ENCODE measurements around the gene KAT5. TPM values are rescaled to one million over a fixed set of nuclear protein-coding genes. Genes with fewer than 3 reads are reported as not detected.
"Not testable (repeated sequence)": the region's sequence is repeated elsewhere in the genome, so short reads cannot be mapped to it uniquely, and the experiment has no call there.

KAT5 gene
- total RNA-seq, 1 donor from 2014 or later: 47.0 TPM

DNA sequence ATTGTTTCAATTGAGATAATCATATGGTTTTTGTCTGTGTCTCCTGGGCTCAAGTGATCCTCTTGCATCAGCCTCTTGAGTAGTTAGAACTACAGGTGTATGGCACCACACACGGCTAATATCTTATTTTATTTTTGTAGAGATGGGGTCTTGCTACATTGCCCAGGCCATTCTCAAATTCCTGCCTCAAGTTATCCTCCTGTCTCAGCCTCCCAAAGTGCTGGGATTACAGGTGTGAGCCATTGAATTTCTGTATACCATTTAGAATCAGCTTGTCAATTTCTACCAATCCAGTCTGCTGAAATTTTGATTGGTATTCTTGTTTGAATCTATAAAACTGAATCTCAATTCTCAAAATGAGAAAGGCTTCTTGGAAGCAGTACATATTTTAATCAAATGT is 10.4 kb upstream of the KAT5 start:
- peaks cover 9% of the 10 kb centered on the region for H3K4me1 ChIP-seq
- DNase-seq: no peak
- no peak overlapping the region for H3K27ac ChIP-seq (replicated peaks)
- no peaks in the 10 kb centered on the region for H3K27me3 ChIP-seq (ENCODE audit: low read depth)
- no peak overlapping the region for H3K4me3 ChIP-seq
- no peaks in the 10 kb centered on the region for H3K36me3 ChIP-seq
- TF ChIP-seq, protein P1, sequence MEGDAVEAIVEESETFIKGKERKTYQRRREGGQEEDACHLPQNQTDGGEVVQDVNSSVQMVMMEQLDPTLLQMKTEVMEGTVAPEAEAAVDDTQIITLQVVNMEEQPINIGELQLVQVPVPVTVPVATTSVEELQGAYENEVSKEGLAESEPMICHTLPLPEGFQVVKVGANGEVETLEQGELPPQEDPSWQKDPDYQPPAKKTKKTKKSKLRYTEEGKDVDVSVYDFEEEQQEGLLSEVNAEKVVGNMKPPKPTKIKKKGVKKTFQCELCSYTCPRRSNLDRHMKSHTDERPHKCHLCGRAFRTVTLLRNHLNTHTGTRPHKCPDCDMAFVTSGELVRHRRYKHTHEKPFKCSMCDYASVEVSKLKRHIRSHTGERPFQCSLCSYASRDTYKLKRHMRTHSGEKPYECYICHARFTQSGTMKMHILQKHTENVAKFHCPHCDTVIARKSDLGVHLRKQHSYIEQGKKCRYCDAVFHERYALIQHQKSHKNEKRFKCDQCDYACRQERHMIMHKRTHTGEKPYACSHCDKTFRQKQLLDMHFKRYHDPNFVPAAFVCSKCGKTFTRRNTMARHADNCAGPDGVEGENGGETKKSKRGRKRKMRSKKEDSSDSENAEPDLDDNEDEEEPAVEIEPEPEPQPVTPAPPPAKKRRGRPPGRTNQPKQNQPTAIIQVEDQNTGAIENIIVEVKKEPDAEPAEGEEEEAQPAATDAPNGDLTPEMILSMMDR (IDR thresholded peaks at IDR 0.05; ENCODE audit: borderline replicate concordance): no peak
- no peaks in the 10 kb centered on the region for H3K9me3 ChIP-seq (replicated peaks)
- intact Hi-C loops (cut with micrococcal nuclease): no loop called here

DNA sequence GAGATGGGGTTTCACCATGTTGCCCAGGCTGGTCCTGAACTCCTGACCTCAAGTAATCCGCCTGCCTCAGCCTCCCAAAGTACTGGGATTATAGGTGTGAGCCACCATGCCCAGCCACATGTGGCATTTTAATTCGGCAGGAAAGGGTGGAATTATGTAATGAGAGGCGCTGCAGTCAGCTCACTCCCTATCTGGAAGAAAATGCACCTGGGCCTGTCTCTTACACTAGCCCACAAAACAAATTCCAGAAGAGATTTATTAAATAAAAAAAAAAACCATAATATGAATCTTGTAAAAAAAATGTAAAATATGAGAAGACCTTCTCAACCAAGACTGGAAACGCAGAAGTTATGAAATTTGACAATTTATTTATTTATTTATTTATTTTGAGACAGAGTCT is 8.2 kb upstream of the KAT5 start:
- intact Hi-C loops (cut with micrococcal nuclease): no loop called here
- Histone ChIP-seq H3K9me3 (replicated peaks) (no peaks in the 10 kb centered on the region), H3K4me1 (peaks cover 3% of the 10 kb centered on the region), H3K27me3 (ENCODE audit: low read depth) (no peaks in the 10 kb centered on the region), H3K27ac (replicated peaks) (no peak overlapping the region), H3K36me3 (no peaks in the 10 kb centered on the region), H3K4me3 (no peak overlapping the region)
- TF ChIP-seq, protein P1 (IDR thresholded peaks at IDR 0.05; ENCODE audit: borderline replicate concordance): no peak
- DNase-seq: no peak

DNA sequence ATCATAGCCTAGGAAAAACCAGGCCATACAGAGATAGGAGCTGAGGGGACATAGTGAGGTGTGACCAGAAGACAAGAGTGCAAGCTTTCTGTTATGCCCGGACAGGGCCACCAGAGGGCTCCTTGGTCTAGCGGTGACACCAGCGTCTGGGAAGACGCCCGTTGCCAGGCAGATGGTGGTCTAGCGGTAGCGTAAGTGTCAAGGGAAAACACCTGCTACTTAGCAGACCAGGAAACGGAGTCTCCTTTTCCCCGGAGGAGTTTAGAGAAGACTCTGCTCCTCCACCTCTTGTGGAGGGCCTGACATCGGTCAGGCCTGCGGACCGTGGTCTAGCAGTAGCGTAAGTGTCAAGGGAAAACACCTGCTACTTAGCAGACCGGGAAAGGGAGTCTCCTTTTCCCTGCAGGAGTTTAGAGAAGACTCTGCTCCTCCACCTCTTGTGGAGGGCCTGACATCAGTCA is 5.7 kb upstream of the KAT5 start:
- H3K27ac ChIP-seq (replicated peaks); H3K36me3 ChIP-seq; H3K9me3 ChIP-seq (replicated peaks); H3K27me3 ChIP-seq (ENCODE audit: low read depth); intact Hi-C loops (cut with micrococcal nuclease): not testable (repeated sequence)
- peak; percentile 78 for DNase-seq
- TF ChIP-seq, protein P1 (IDR thresholded peaks at IDR 0.05; ENCODE audit: borderline replicate concordance): peak; percentile 85
- peak overlapping the region; percentile 48 for H3K4me3 ChIP-seq
- peaks cover 15% of the 10 kb centered on the region for H3K4me1 ChIP-seq

DNA sequence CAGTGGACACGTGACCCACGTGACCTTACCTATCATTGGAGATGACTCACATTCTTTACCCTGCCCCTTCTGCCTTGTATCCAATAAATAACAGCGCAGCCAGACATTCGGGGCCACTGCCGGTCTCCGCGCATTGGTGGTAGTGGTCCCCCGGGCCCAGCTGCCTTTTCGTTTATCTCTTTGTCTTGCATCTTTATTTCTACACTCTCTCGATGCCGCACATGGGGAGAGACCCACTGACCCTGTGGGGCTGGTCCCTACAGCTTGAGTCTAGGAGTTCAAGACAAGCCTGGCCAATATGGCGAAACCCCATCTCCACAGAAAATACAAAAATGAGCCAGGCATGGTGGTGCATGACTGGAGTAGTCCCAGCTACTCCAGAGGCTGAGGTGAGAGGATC is 5.0 kb upstream of the KAT5 start:
- H3K4me3 ChIP-seq; DNase-seq; H3K27me3 ChIP-seq (ENCODE audit: low read depth); H3K9me3 ChIP-seq (replicated peaks); intact Hi-C loops (cut with micrococcal nuclease); H3K27ac ChIP-seq (replicated peaks); H3K36me3 ChIP-seq: not testable (repeated sequence)
- peaks cover 17% of the 10 kb centered on the region for H3K4me1 ChIP-seq

DNA sequence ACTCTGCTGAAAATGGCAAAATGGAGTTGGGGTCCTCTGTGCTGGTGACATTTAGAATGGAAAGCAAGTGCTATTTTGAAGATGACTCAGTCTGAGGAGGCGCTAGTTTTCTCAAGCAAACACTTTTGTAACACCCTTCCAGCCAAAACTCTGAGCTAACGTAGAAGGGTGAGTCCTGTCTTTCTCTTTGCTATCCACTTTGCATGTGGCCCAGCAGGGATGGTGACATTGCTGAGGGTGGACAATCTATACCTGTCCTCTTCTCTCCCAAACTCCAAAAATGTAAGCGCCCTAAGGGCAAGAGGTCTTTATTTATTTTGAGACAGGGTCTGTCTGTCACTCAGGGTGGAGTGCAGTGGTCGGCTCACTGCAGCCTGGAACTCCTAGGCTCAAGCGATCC is 3.6 kb upstream of the KAT5 start:
- Histone ChIP-seq H3K4me3 (no peak overlapping the region), H3K4me1 (peaks cover 31% of the 10 kb centered on the region), H3K27ac (replicated peaks) (no peak overlapping the region), H3K27me3 (ENCODE audit: low read depth) (no peaks in the 10 kb centered on the region), H3K9me3 (replicated peaks) (no peaks in the 10 kb centered on the region), H3K36me3 (peaks cover 5% of the 10 kb centered on the region)
- TF ChIP-seq, protein P1 (IDR thresholded peaks at IDR 0.05; ENCODE audit: borderline replicate concordance): no peak
- no peak for DNase-seq
- intact Hi-C loops (cut with micrococcal nuclease): no loop called here

DNA sequence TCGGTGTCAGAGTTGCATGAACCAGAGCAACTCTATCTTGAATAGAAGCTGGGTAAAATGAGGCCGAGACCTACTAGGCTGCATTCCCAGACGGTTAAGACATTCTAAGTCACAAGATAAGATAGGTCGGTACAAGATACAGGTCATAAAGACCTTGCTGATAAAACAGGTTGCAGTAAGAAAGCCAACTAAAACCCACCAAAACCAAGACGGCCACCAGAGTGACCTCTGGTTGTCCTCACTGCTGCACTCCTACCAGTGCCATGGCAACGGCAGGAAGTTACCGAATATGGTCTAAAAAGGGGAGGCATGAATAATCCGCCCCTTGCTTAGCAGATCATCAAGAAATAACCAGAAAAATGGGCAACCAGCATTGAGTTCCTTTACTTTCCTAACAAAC is 2.4 kb upstream of the KAT5 start:
- no peak overlapping the region for H3K4me3 ChIP-seq
- peaks cover 34% of the 10 kb centered on the region for H3K4me1 ChIP-seq
- H3K9me3 ChIP-seq (replicated peaks): no peaks in the 10 kb centered on the region
- no peak overlapping the region for H3K27ac ChIP-seq (replicated peaks)
- TF ChIP-seq, protein P1 (IDR thresholded peaks at IDR 0.05; ENCODE audit: borderline replicate concordance): no peak
- no peak for DNase-seq
- intact Hi-C loops (cut with micrococcal nuclease): no loop called here
- peaks cover 17% of the 10 kb centered on the region for H3K36me3 ChIP-seq
- no peaks in the 10 kb centered on the region for H3K27me3 ChIP-seq (ENCODE audit: low read depth)

Measured in left ventricle myocardium inferior (tissue), 1 donor.